IMR-90 (cell line): ENCODE data around the gene GRID1. TPM values are rescaled to one million over a fixed set of nuclear protein-coding genes. Genes with fewer than 3 reads are reported as not detected.

Source experiments
- ATAC-seq: fragments of 200-7000 bp; cut with Tn5 transposase; 2 replicates; pipeline ENCODE4 v1.9.1; 2020; ENCODE audit warnings: low read depth, mild to moderate bottlenecking, moderate library complexity
- BruUV-seq: library from RNA; stranded (reverse); fragments of 400-500 nt; replicated peaks from 2 replicates; lab custom pipeline; 2021; lab: Mats Ljungman, UMichigan
- CTCF ChIA-PET: fragments of 300-600 bp; formaldehyde crosslinking; extraction: SDS; loops from one replicate; lab custom pipeline; 2021; ENCODE audit warnings: antibody characterized with exemption; lab: Yijun Ruan, JAX
- POLR2A ChIA-PET: fragments of 300-600 bp; sonication (Branson Sonifier 250); formaldehyde crosslinking; loops from one replicate; lab custom pipeline; 2022; ENCODE audit warnings: antibody characterized with exemption; ENCODE audit not compliant: unreplicated experiment; lab: Charles Lee
- DNase-seq: peaks from one replicate; pipeline ENCODE4 v3.0.0; 2013
- H2AFZ ChIP-seq: replicated peaks from 2 replicates; pipeline ENCODE3; 2013; ENCODE audit warnings: low read length, mild to moderate bottlenecking; ENCODE audit not compliant: poor library complexity
- H2AK5ac ChIP-seq: 2 replicates; pipeline ENCODE4 v1.6.1; 2013; ENCODE audit warnings: low read depth, low read length, inconsistent platforms
- H2AK9ac ChIP-seq: replicated peaks from 2 replicates; pipeline ENCODE3; 2013; ENCODE audit warnings: mild to moderate bottlenecking, low read depth, low read length, moderate library complexity; ENCODE audit not compliant: poor library complexity
- H2BK120ac ChIP-seq: 2 replicates; pipeline ENCODE4 v1.6.1; 2013; ENCODE audit warnings: low read depth, low read length, inconsistent platforms
- H2BK15ac ChIP-seq: 3 replicates; pipeline ENCODE4 v1.6.1; 2013; ENCODE audit warnings: low read depth, low read length, inconsistent platforms
- H2BK20ac ChIP-seq: 2 replicates; pipeline ENCODE4 v1.6.1; 2013; ENCODE audit warnings: low read depth, mild to moderate bottlenecking, inconsistent platforms, low read length, moderate library complexity
- H2BK5ac ChIP-seq: 2 replicates; pipeline ENCODE4 v1.6.1; 2013; ENCODE audit warnings: mild to moderate bottlenecking, low read depth, low read length, inconsistent platforms; ENCODE audit not compliant: poor library complexity, severe bottlenecking
- H3K14ac ChIP-seq: replicated peaks from 2 replicates; pipeline ENCODE4 v1.6.1; 2013; ENCODE audit warnings: low read depth, low read length, inconsistent platforms
- H3K18ac ChIP-seq: 2 replicates; pipeline ENCODE4 v1.6.1; 2013; ENCODE audit warnings: low read depth, low read length, control low read depth
- H3K23ac ChIP-seq: 2 replicates; pipeline ENCODE4 v1.6.1; 2013; ENCODE audit warnings: low read depth, low read length, inconsistent platforms
- H3K27ac ChIP-seq: 2 replicates; pipeline ENCODE4 v1.5.1; 2013; ENCODE audit warnings: mild to moderate bottlenecking, control low read depth, low read length; ENCODE audit not compliant: insufficient read depth
- H3K27me3 ChIP-seq: 2 replicates; pipeline ENCODE4 v1.6.1; 2013; ENCODE audit warnings: low read length; ENCODE audit not compliant: control insufficient read depth, insufficient read depth
- H3K36me3 ChIP-seq: 2 replicates; pipeline ENCODE4 v1.6.1; 2013; ENCODE audit warnings: low read length, mixed read lengths; ENCODE audit not compliant: control insufficient read depth, insufficient read depth
- H3K4ac ChIP-seq: 2 replicates; pipeline ENCODE4 v1.6.1; 2013; ENCODE audit warnings: low read depth, low read length, inconsistent platforms
- H3K4me1 ChIP-seq: 2 replicates; pipeline ENCODE4 v1.6.1; 2013; ENCODE audit warnings: low read length, mixed read lengths; ENCODE audit not compliant: control insufficient read depth, insufficient read depth
- H3K4me2 ChIP-seq: 2 replicates; pipeline ENCODE4 v1.6.1; 2013; ENCODE audit warnings: low read depth, mild to moderate bottlenecking, control low read depth, low read length, moderate library complexity
- H3K4me3 ChIP-seq: 2 replicates; pipeline ENCODE4 v1.5.1; 2013; ENCODE audit warnings: low read depth, mild to moderate bottlenecking, control low read depth, low read length, moderate library complexity; ENCODE audit not compliant: insufficient read depth
- H3K56ac ChIP-seq: 2 replicates; pipeline ENCODE4 v1.6.1; 2013; ENCODE audit warnings: low read length, inconsistent platforms; ENCODE audit not compliant: insufficient read depth; ENCODE audit errors: extremely low read depth
- H3K79me1 ChIP-seq, 2 experiments: 2 replicates each; pipeline ENCODE4 v1.6.1; 2013; ENCODE audit warnings: low read length in 2 of 2, inconsistent platforms in 1 of 2, low read depth in 1 of 2
- H3K9ac ChIP-seq: 2 replicates; pipeline ENCODE4 v1.6.1; 2013; ENCODE audit warnings: low read depth, low read length, control low read depth
- H3K9me1 ChIP-seq: 2 replicates; pipeline ENCODE4 v1.6.1; 2013; ENCODE audit warnings: low read length, inconsistent platforms; ENCODE audit not compliant: insufficient read depth
- H3K9me3 ChIP-seq: 2 replicates; pipeline ENCODE4 v1.6.1; 2013; ENCODE audit warnings: low read length; ENCODE audit not compliant: control insufficient read depth, insufficient read depth
- H4K20me1 ChIP-seq: 2 replicates; pipeline ENCODE4 v1.6.1; 2013; ENCODE audit warnings: low read length, inconsistent platforms; ENCODE audit not compliant: insufficient read depth
- H4K5ac ChIP-seq: 2 replicates; pipeline ENCODE4 v1.6.1; 2013; ENCODE audit warnings: mild to moderate bottlenecking, low read depth, low read length, control low read depth
- H4K8ac ChIP-seq, 2 experiments: 2 replicates each; pipeline ENCODE4 v1.6.1; 2013; ENCODE audit warnings: low read depth in 2 of 2, low read length in 2 of 2, control low read depth in 1 of 2, inconsistent platforms in 1 of 2
- H4K91ac ChIP-seq: 2 replicates; pipeline ENCODE4 v1.6.1; 2013; ENCODE audit warnings: low read depth, low read length, inconsistent platforms; ENCODE audit not compliant: insufficient read depth
- BHLHE40 ChIP-seq: fragments of 150-350 bp; IDR thresholded peaks from 2 replicates; pipeline ENCODE4 v1.6.1; 2016; ENCODE audit warnings: mild to moderate bottlenecking, low read depth, low read length
- CEBPB ChIP-seq: IDR thresholded peaks from 2 replicates; pipeline ENCODE4 v1.6.1; 2012; ENCODE audit warnings: low read depth, low read length, improper control_type of control experiment
- CHD1 ChIP-seq: IDR thresholded peaks from 2 replicates; pipeline ENCODE4 v1.6.1; 2012; ENCODE audit warnings: low read depth, low read length, improper control_type of control experiment
- ELK1 ChIP-seq: fragments of 150-350 bp; IDR thresholded peaks from 2 replicates; pipeline ENCODE4 v1.6.1; 2016; ENCODE audit warnings: low read depth, mild to moderate bottlenecking, low read length, moderate library complexity, borderline replicate concordance
- FOS ChIP-seq: fragments of 150-350 bp; IDR thresholded peaks from 2 replicates; pipeline ENCODE4 v1.6.1; 2016; ENCODE audit warnings: low read depth, low read length
- MAFK ChIP-seq: IDR thresholded peaks from 2 replicates; pipeline ENCODE4 v1.6.1; 2012; ENCODE audit warnings: low read depth, low read length, improper control_type of control experiment
- MAZ ChIP-seq: IDR thresholded peaks from 2 replicates; pipeline ENCODE4 v1.6.1; 2012; ENCODE audit warnings: low read depth, mild to moderate bottlenecking, low read length, improper control_type of control experiment, moderate library complexity, borderline replicate concordance
- MXI1 ChIP-seq: IDR thresholded peaks from 2 replicates; pipeline ENCODE4 v1.6.1; 2012; ENCODE audit warnings: low read depth, mild to moderate bottlenecking, low read length, moderate library complexity, borderline replicate concordance
- NFE2L2 ChIP-seq: fragments of 150-350 bp; IDR thresholded peaks from 2 replicates; pipeline ENCODE4 v1.6.1; 2016; ENCODE audit warnings: low read depth, mild to moderate bottlenecking, low read length
- POLR2A ChIP-seq: IDR thresholded peaks from 2 replicates; pipeline ENCODE4 v1.6.1; 2012; ENCODE audit warnings: mild to moderate bottlenecking, low read depth, low read length
- RAD21 ChIP-seq: IDR thresholded peaks from 2 replicates; pipeline ENCODE4 v1.6.1; 2012; ENCODE audit warnings: low read length, improper control_type of control experiment
- RCOR1 ChIP-seq: IDR thresholded peaks from 2 replicates; pipeline ENCODE4 v1.6.1; 2012; ENCODE audit warnings: mild to moderate bottlenecking, low read length, improper control_type of control experiment; ENCODE audit not compliant: insufficient replicate concordance
- RFX5 ChIP-seq: IDR thresholded peaks from 2 replicates; pipeline ENCODE4 v1.8.0; 2012; ENCODE audit warnings: low read depth, mild to moderate bottlenecking, low read length, moderate library complexity
- SMC3 ChIP-seq: fragments of 150-350 bp; IDR thresholded peaks from 2 replicates; pipeline ENCODE4 v1.6.1; 2016; ENCODE audit warnings: low read depth, mild to moderate bottlenecking, antibody characterized with exemption, low read length, moderate library complexity
- WGBS, 2 experiments: methylation state at CpG; one replicate each; pipeline versions ENCODE4 v1.1.5 to v1.1.7; 2013; ENCODE audit warnings: missing lambda C conversion rate in 2 of 2; ENCODE audit not compliant: insufficient read length in 1 of 2; ENCODE audit errors: extremely low coverage in 2 of 2; 5-methylcytosine and 5-hydroxymethylcytosine counted together
- dilution Hi-C: fragments of 300-500 bp; cut with HindIII; formaldehyde crosslinking; loops from one replicate; pipeline ENCODE4 v1.14.3; 2018; ENCODE audit warnings: low sequenced_read_pairs; ENCODE audit not compliant: unreplicated experiment
- in situ Hi-C: fragments of 300-500 bp; cut with MboI; formaldehyde crosslinking; loops from 3 replicates; pipeline ENCODE4 v1.14.3; 2019; ENCODE audit warnings: low sequenced_read_pairs, inconsistent platforms, mixed read lengths
- intact Hi-C: fragments of 100-400 bp; cut with micrococcal nuclease; formaldehyde crosslinking; loops from 2 replicates; pipeline ENCODE4 v1.10.0; 2022
- polyA plus RNA-seq, 3 experiments: library from polyadenylated mRNA; depleted of rRNA; stranded (reverse); fragments of >200 nt; gene quantifications; 2 replicates each; pipeline ENCODE4 v1.2.3, GENCODE V29; 2012; ENCODE audit warnings: low replicate concordance in 1 of 3
- total RNA-seq: library from RNA; depleted of rRNA; stranded (reverse); fragments of >200 nt; gene quantifications from 2 replicates; pipeline ENCODE4 v1.2.3, GENCODE V29; 2012
- TF ChIP-seq, protein P1 (sequence below): fragments of 150-350 bp; IDR thresholded peaks from 2 replicates; pipeline ENCODE4 v1.6.1; 2017; ENCODE audit warnings: mild to moderate bottlenecking, antibody characterized with exemption, low read length, low read depth
- TF ChIP-seq, protein P2 (sequence below): conservative IDR thresholded peaks from 2 replicates; pipeline ENCODE4 v1.5.1; 2012; ENCODE audit warnings: mild to moderate bottlenecking, low read depth, low read length, improper control_type of control experiment

GRID1 gene
- total and polyA plus RNA-seq, 2 of the 4 experiments (the other 2 are of a cell fraction): not detected

GRCh38 chr10:85857791-85858190 is 508.8 kb downstream of the GRID1 start:
- BruUV-seq: no TSS peak
- Histone ChIP-seq H2AK9ac (no peak overlapping the region), H2BK5ac (no peak overlapping the region), H4K91ac (no peak overlapping the region), H3K79me1 (no peaks in the 10 kb centered on the region), H2BK15ac (no peak overlapping the region), H3K4me1 (no peaks in the 10 kb centered on the region), H3K9me1 (no peaks in the 10 kb centered on the region), H3K4me3 (no peak overlapping the region), H2AFZ (no peak overlapping the region), H2AK5ac (no peak overlapping the region), H2BK20ac (no peak overlapping the region), H4K20me1 (no peaks in the 10 kb centered on the region), H3K9ac (no peak overlapping the region), H4K8ac (no peak overlapping the region), H3K4ac (no peak overlapping the region), H3K4me2 (no peak overlapping the region), H3K9me3 (peaks cover 58% of the 10 kb centered on the region), H3K23ac (no peak overlapping the region), H3K36me3 (no peaks in the 10 kb centered on the region), H3K56ac (no peak overlapping the region), H2BK120ac (no peak overlapping the region), H3K27me3 (no peaks in the 10 kb centered on the region), H3K14ac (no peak overlapping the region), H3K18ac (no peak overlapping the region), H3K27ac (no peak overlapping the region), H4K5ac (no peak overlapping the region)
- dilution Hi-C loops (no loop called here), in situ Hi-C loops (no loop called here), intact Hi-C loops (no loop called here)
- DNase-seq: no peak
- no peak for ATAC-seq
- TF ChIP-seq ELK1: no peak
- TF ChIP-seq MAFK: no peak
- no peak for TF ChIP-seq NFE2L2
- TF ChIP-seq RCOR1: no peak
- no peak for TF ChIP-seq FOS
- TF ChIP-seq RAD21: no peak
- no peak for TF ChIP-seq RFX5
- TF ChIP-seq CEBPB: no peak
- no peak for TF ChIP-seq CHD1
- no peak for TF ChIP-seq BHLHE40
- TF ChIP-seq, protein P1, sequence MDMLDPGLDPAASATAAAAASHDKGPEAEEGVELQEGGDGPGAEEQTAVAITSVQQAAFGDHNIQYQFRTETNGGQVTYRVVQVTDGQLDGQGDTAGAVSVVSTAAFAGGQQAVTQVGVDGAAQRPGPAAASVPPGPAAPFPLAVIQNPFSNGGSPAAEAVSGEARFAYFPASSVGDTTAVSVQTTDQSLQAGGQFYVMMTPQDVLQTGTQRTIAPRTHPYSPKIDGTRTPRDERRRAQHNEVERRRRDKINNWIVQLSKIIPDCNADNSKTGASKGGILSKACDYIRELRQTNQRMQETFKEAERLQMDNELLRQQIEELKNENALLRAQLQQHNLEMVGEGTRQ: no peak
- TF ChIP-seq, protein P2, sequence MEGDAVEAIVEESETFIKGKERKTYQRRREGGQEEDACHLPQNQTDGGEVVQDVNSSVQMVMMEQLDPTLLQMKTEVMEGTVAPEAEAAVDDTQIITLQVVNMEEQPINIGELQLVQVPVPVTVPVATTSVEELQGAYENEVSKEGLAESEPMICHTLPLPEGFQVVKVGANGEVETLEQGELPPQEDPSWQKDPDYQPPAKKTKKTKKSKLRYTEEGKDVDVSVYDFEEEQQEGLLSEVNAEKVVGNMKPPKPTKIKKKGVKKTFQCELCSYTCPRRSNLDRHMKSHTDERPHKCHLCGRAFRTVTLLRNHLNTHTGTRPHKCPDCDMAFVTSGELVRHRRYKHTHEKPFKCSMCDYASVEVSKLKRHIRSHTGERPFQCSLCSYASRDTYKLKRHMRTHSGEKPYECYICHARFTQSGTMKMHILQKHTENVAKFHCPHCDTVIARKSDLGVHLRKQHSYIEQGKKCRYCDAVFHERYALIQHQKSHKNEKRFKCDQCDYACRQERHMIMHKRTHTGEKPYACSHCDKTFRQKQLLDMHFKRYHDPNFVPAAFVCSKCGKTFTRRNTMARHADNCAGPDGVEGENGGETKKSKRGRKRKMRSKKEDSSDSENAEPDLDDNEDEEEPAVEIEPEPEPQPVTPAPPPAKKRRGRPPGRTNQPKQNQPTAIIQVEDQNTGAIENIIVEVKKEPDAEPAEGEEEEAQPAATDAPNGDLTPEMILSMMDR: no peak
- TF ChIP-seq MAZ: no peak
- no peak for TF ChIP-seq MXI1
- no peak for TF ChIP-seq SMC3
- no peak for TF ChIP-seq POLR2A
- ChIA-PET POLR2A (no interaction called here), CTCF (no interaction called here)
- WGBS, 2 experiments: no CpG with 5 or more reads among the region's 3 CpGs
